Stimulated activated CD8-positive, alpha-beta memory T cell treated with anti-CD3 and anti-CD28 coated beads, Interleukin-2, amount 100 ng/mL, for 48 hours (primary cell): Measurements from ENCODE around the gene SUPT6H.

Source experiments
- DNase-seq, 2 donors: peaks; one replicate each; pipeline ENCODE4 v3.0.0-alpha.2; 2020; ENCODE audit warnings: low read depth in 2 of 2

Gene SUPT6H

GRCh38 chr17:28661635-28662526 is at the start of gene SUPT6H, which contains the start of gene SDF2:
SUPT6H (plus strand) TSS chr17:28662205; CDS start chr17:28673402, 11,197 bp downstream.
SDF2 (minus strand) TSS chr17:28661906; CDS start chr17:28661876, 30 bp downstream.
- DNase-seq = peak; percentile 87 to 94

- DNase-seq = no peak
Measured at GRCh38 chr17:28612531-28612930, 49.5 kb upstream of the SUPT6H start.

- peak in 1 of 2 donors; percentile 5 for DNase-seq
Measured at GRCh38 chr17:28612936-28613872, 48.8 kb upstream of the SUPT6H start.

GRCh38 chr17:28613931-28614381 is 48.0 kb upstream of the SUPT6H start, which contains the start of gene RSKR:
RSKR (minus strand) TSS chr17:28614185; CDS start chr17:28614161, 24 bp downstream.
- no peak for DNase-seq

GRCh38 chr17:28615260-28615940 is 46.6 kb upstream of the SUPT6H start:
- DNase-seq = no peak

GRCh38 chr17:28616281-28616680 is 45.7 kb upstream of the SUPT6H start:
- DNase-seq = no peak

GRCh38 chr17:28618464-28618863 is 43.5 kb upstream of the SUPT6H start:
- no peak for DNase-seq

- DNase-seq = no peak
Measured at GRCh38 chr17:28620010-28620409, 42.0 kb upstream of the SUPT6H start.

- no peak for DNase-seq
Measured at GRCh38 chr17:28622186-28622585, 39.8 kb upstream of the SUPT6H start.

GRCh38 chr17:28623696-28624095 is 38.3 kb upstream of the SUPT6H start:
- DNase-seq = no peak

- no peak for DNase-seq
Measured at GRCh38 chr17:28624148-28624547, 37.9 kb upstream of the SUPT6H start.

GRCh38 chr17:28626818-28627217 is 35.2 kb upstream of the SUPT6H start:
- no peak for DNase-seq

- DNase-seq = no peak
Measured at GRCh38 chr17:28634206-28634865, 27.7 kb upstream of the SUPT6H start.

GRCh38 chr17:28635506-28635905 is 26.5 kb upstream of the SUPT6H start:
- no peak for DNase-seq

GRCh38 chr17:28641579-28641978 is 20.4 kb upstream of the SUPT6H start:
- no peak for DNase-seq

- DNase-seq = peak in 1 of 2 donors; percentile 17
Measured at GRCh38 chr17:28643983-28644786, 17.8 kb upstream of the SUPT6H start.

- peak; percentile 92 to 95 for DNase-seq
Measured at GRCh38 chr17:28644787-28645575, 17.0 kb upstream of the SUPT6H start, which contains the start of gene BLTP2. BLTP2 (minus strand) TSS chr17:28645158; CDS start chr17:28645056, 102 bp downstream.

GRCh38 chr17:28645576-28645939 is 16.4 kb upstream of the SUPT6H start:
- DNase-seq = no peak
